GM23338 (cell line): ENCODE results near the gene C3orf70. TPM values are rescaled to one million over a fixed set of nuclear protein-coding genes. Genes with fewer than 3 reads are reported as not detected.

ENCODE experiments used
- ATAC-seq: fragments of 200-7000 bp; cut with Tn5 transposase; 3 replicates; pipeline ENCODE4 v1.9.1; 2020
- DNase-seq: peaks from one replicate; pipeline ENCODE4 v3.0.0-alpha.2; 2015; ENCODE audit warnings: low spot score
- H2AFZ ChIP-seq: fragments of 200-600 bp; sonication (generic); 2 replicates; pipeline ENCODE4 v1.8.0; 2016; ENCODE audit warnings: antibody characterized with exemption, mild to moderate bottlenecking, moderate library complexity
- H3F3A ChIP-seq: fragments of 200-600 bp; sonication (generic); replicated peaks from 2 replicates; pipeline ENCODE4 v1.8.0; 2017; ENCODE audit warnings: antibody characterized with exemption, mixed run types, low read depth
- H3K27ac ChIP-seq: fragments of 200-600 bp; sonication (generic); 2 replicates; pipeline ENCODE4 v1.6.1; 2016; ENCODE audit warnings: low read depth
- H3K27me3 ChIP-seq: fragments of 200-600 bp; sonication (generic); 2 replicates; pipeline ENCODE4 v1.8.0; 2016; ENCODE audit warnings: mild to moderate bottlenecking, mixed run types, moderate library complexity; ENCODE audit not compliant: insufficient read depth
- H3K36me3 ChIP-seq: fragments of 200-600 bp; sonication (generic); 2 replicates; pipeline ENCODE4 v1.8.0; 2016; ENCODE audit warnings: mild to moderate bottlenecking; ENCODE audit not compliant: insufficient read depth
- H3K4me1 ChIP-seq: fragments of 200-600 bp; sonication (generic); 2 replicates; pipeline ENCODE4 v1.8.0; 2016; ENCODE audit warnings: mild to moderate bottlenecking, moderate library complexity; ENCODE audit not compliant: insufficient read depth
- H3K4me2 ChIP-seq: fragments of 200-600 bp; sonication (generic); 2 replicates; pipeline ENCODE4 v1.7.1; 2017; ENCODE audit warnings: mixed run types
- H3K4me3 ChIP-seq: fragments of 200-600 bp; sonication (generic); 2 replicates; pipeline ENCODE4 v1.6.1; 2016; ENCODE audit warnings: mixed run types
- H3K79me2 ChIP-seq: fragments of 200-600 bp; sonication (generic); replicated peaks from 2 replicates; pipeline ENCODE4 v1.8.0; 2017; ENCODE audit warnings: mild to moderate bottlenecking; ENCODE audit not compliant: insufficient read depth
- H3K9me2 ChIP-seq: fragments of 200-600 bp; sonication (generic); 2 replicates; pipeline ENCODE4 v1.8.0; 2017; ENCODE audit not compliant: insufficient read depth
- H4K20me1 ChIP-seq: fragments of 200-600 bp; sonication (generic); replicated peaks from 2 replicates; pipeline ENCODE4 v1.8.0; 2017; ENCODE audit warnings: mild to moderate bottlenecking; ENCODE audit not compliant: insufficient read depth
- H3K27ac Mint-ChIP-seq: 2 replicates; pipeline ENCODE4 v1.8.0; 2020; ENCODE audit warnings: inconsistent platforms, mild to moderate bottlenecking, moderate library complexity, mixed read lengths
- H3K27me3 Mint-ChIP-seq: 3 replicates; pipeline ENCODE4 v1.8.0; 2022; ENCODE audit warnings: low read depth, mild to moderate bottlenecking, moderate library complexity, mixed read lengths, inconsistent platforms; ENCODE audit not compliant: insufficient read depth, poor library complexity
- H3K36me3 Mint-ChIP-seq: 3 replicates; pipeline ENCODE4 v1.8.0; 2021; ENCODE audit warnings: low read depth, mild to moderate bottlenecking, inconsistent platforms, moderate library complexity, mixed read lengths
- H3K4me1 Mint-ChIP-seq: 3 replicates; pipeline ENCODE4 v1.8.0; 2020; ENCODE audit warnings: mild to moderate bottlenecking, inconsistent platforms, mixed read lengths
- H3K4me3 Mint-ChIP-seq: 3 replicates; pipeline ENCODE4 v1.8.0; 2021; ENCODE audit warnings: moderate library complexity, mild to moderate bottlenecking, inconsistent platforms, mixed read lengths
- H3K9me3 Mint-ChIP-seq: 3 replicates; pipeline ENCODE4 v1.8.0; 2020; ENCODE audit warnings: moderate library complexity, mild to moderate bottlenecking, inconsistent platforms, mixed read lengths
- CREB1 ChIP-seq: fragments of 250-450 bp; sonication (Bioruptor Pico); IDR thresholded peaks from 2 replicates; pipeline ENCODE4 v1.5.0; 2020; ENCODE audit warnings: low read depth, mild to moderate bottlenecking, moderate library complexity
- CTCF ChIP-seq, 2 experiments: fragments of 200-600 bp in 1 of 2; sonication (generic) in 1 of 2; conservative IDR thresholded peaks; 2 replicates each; pipeline versions ENCODE4 v1.5.1 to v1.6.1; 2016 to 2017; ENCODE audit warnings: antibody characterized with exemption in 2 of 2, low read depth in 2 of 2, mild to moderate bottlenecking in 2 of 2, moderate library complexity in 1 of 2
- EZH2 ChIP-seq: fragments of 200-600 bp; sonication (generic); IDR thresholded peaks from one replicate; pipeline ENCODE4 v1.8.0; 2017; ENCODE audit warnings: antibody characterized with exemption, mild to moderate bottlenecking, low read depth; ENCODE audit not compliant: unreplicated experiment
- EZH2phosphoT487 ChIP-seq: fragments of 200-600 bp; sonication (generic); IDR thresholded peaks from one replicate; pipeline ENCODE4 v1.8.1; 2018; ENCODE audit warnings: antibody characterized with exemption; ENCODE audit not compliant: unreplicated experiment
- JUNB ChIP-seq: IDR thresholded peaks from one replicate; pipeline ENCODE4 v1.6.1; 2016; ENCODE audit warnings: antibody characterized with exemption; ENCODE audit not compliant: unreplicated experiment
- NANOG ChIP-seq: IDR thresholded peaks from 2 replicates; pipeline ENCODE4 v1.6.1; 2016; ENCODE audit warnings: antibody characterized with exemption, borderline replicate concordance
- POLR2AphosphoS5 ChIP-seq: IDR thresholded peaks from 2 replicates; pipeline ENCODE4 v1.6.1; 2016; ENCODE audit warnings: antibody characterized with exemption, low read depth
- REST ChIP-seq: IDR thresholded peaks from one replicate; pipeline ENCODE4 v1.6.1; 2018; ENCODE audit warnings: antibody characterized with exemption; ENCODE audit not compliant: unreplicated experiment
- STAT1 ChIP-seq: IDR thresholded peaks from one replicate; pipeline ENCODE4 v1.6.1; 2016; ENCODE audit warnings: antibody characterized with exemption; ENCODE audit not compliant: unreplicated experiment
- ZNF114 ChIP-seq: fragments of 250-450 bp; sonication (Bioruptor Pico); IDR thresholded peaks from 2 replicates; pipeline ENCODE4 v1.5.0; 2020; ENCODE audit warnings: mild to moderate bottlenecking, moderate library complexity
- ZNF331 ChIP-seq: fragments of 250-450 bp; sonication (Bioruptor Pico); IDR thresholded peaks from 2 replicates; pipeline ENCODE4 v1.5.0; 2020; ENCODE audit warnings: low read depth, mild to moderate bottlenecking, moderate library complexity
- ZNF462 ChIP-seq: fragments of 250-450 bp; sonication (Bioruptor Pico); IDR thresholded peaks from 2 replicates; pipeline ENCODE4 v1.5.0; 2020; ENCODE audit warnings: mild to moderate bottlenecking, moderate library complexity
- polyA plus RNA-seq: library from polyadenylated mRNA; unstranded; fragments of >200 nt; fragmentation: Nextera tagmentation; extraction: Ambion mirVana; gene quantifications from 2 replicates; pipeline ENCODE4 v1.2.1, GENCODE V29; 2016
- total RNA-seq: library from RNA; depleted of rRNA; stranded (reverse); fragments of >200 nt; shearing (Covaris generic); gene quantifications from 2 replicates; pipeline ENCODE4 v1.2.3, GENCODE V29; 2014

Gene C3orf70
- total and polyA plus RNA-seq, 2 experiments from 2014 or later: 0.45 to 1.5 TPM

- Histone ChIP-seq H3F3A (no peaks in the 10 kb centered on the region), H4K20me1 (no peaks in the 10 kb centered on the region), H3K4me3 (no peak overlapping the region), H3K27me3 (no peaks in the 10 kb centered on the region), H3K36me3 (no peaks in the 10 kb centered on the region), H3K4me1 (no peaks in the 10 kb centered on the region), H2AFZ (no peak overlapping the region), H3K79me2 (no peaks in the 10 kb centered on the region), H3K27ac (no peak overlapping the region), H3K4me2 (no peak overlapping the region), H3K9me2 (no peaks in the 10 kb centered on the region)
- Mint-ChIP-seq H3K27me3 (no peaks in the 10 kb centered on the region), H3K9me3 (no peaks in the 10 kb centered on the region; the same call in 2 of the 3 replicates), H3K27ac (no peak overlapping the region), H3K4me3 (no peak overlapping the region), H3K36me3 (peaks cover 17% of the 10 kb centered on the region; the same call in 2 of the 3 replicates), H3K4me1 (peaks cover 5% of the 10 kb centered on the region; the same call in 2 of the 3 replicates)
- ATAC-seq: no peak
- DNase-seq: no peak
- TF ChIP-seq NANOG: no peak
- no peak for TF ChIP-seq JUNB
- no peak for TF ChIP-seq EZH2
- TF ChIP-seq CTCF (conservative IDR thresholded peaks at IDR 0.05; ENCODE audit: low read depth in 2 of 2): no peak
- TF ChIP-seq REST: no peak
- TF ChIP-seq POLR2AphosphoS5: no peak
These were observed 121.9 kb downstream of the C3orf70 start for GRCh38 chr3:185030951-185031350.

- H3K4me3 Mint-ChIP-seq: no peak overlapping the region
These were observed 122.5 kb downstream of the C3orf70 start for GRCh38 chr3:185030399-185030798.

More at GRCh38 chr3:185030399-185030798, 122.5 kb downstream of the C3orf70 start:
- no peaks in the 10 kb centered on the region for H3K27me3 ChIP-seq
- H2AFZ ChIP-seq: no peak overlapping the region
- no peaks in the 10 kb centered on the region; the same call in 2 of the 3 replicates for H3K9me3 Mint-ChIP-seq
- no peak overlapping the region; the same call in 1 of the 2 replicates for H3K27ac Mint-ChIP-seq
- H4K20me1 ChIP-seq: no peaks in the 10 kb centered on the region
- H3K4me2 ChIP-seq: no peak overlapping the region
- H3K9me2 ChIP-seq: no peaks in the 10 kb centered on the region
- peaks cover 17% of the 10 kb centered on the region; the same call in 2 of the 3 replicates for H3K36me3 Mint-ChIP-seq
- DNase-seq (no peak), ATAC-seq (no peak)
- no peaks in the 10 kb centered on the region for H3F3A ChIP-seq
- no peaks in the 10 kb centered on the region for H3K79me2 ChIP-seq
- no peaks in the 10 kb centered on the region for H3K36me3 ChIP-seq
- no peak for TF ChIP-seq ZNF331
- no peak for TF ChIP-seq ZNF462
- no peak for TF ChIP-seq ZNF114 (CRISPR knock-in tag)
- no peak for TF ChIP-seq EZH2phosphoT487
- TF ChIP-seq POLR2AphosphoS5: no peak
- no peak for TF ChIP-seq STAT1
- no peak for TF ChIP-seq CREB1 (CRISPR knock-in tag)
- no peaks in the 10 kb centered on the region for H3K27me3 Mint-ChIP-seq
- H3K4me1 Mint-ChIP-seq: peaks cover 5% of the 10 kb centered on the region; the same call in 2 of the 3 replicates
- no peak overlapping the region for H3K27ac ChIP-seq
- H3K4me3 ChIP-seq: no peak overlapping the region
- H3K4me1 ChIP-seq: no peaks in the 10 kb centered on the region
